ENCODE measurements around the gene STK25.
A peak's percentile ranks its signal among the peaks of the same experiment; 100 is the strongest.
"Not testable (repeated sequence)": the region's sequence is repeated elsewhere in the genome, so short reads cannot be mapped to it uniquely, and the experiment has no call there.

The STK25 gene

GRCh38 chr2:241507430-241508239, 749 bp downstream of the STK25 start:
- peak; percentile 1 for DNase-seq

- DNase-seq = no peak
Measured at GRCh38 chr2:241506793-241507429, 1.5 kb downstream of the STK25 start.

GRCh38 chr2:241506317-241506716, 2.1 kb downstream of the STK25 start:
- not testable (repeated sequence) for DNase-seq

GRCh38 chr2:241505781-241506201, 2.6 kb downstream of the STK25 start:
- DNase-seq = no peak

GRCh38 chr2:241505086-241505780, 3.2 kb downstream of the STK25 start:
- no peak for DNase-seq

GRCh38 chr2:241503776-241504392, 4.5 kb downstream of the STK25 start:
- DNase-seq = no peak

GRCh38 chr2:241502281-241502680, 6.1 kb downstream of the STK25 start:
- no peak for DNase-seq

- no peak for DNase-seq
Measured at GRCh38 chr2:241501551-241501950, 6.8 kb downstream of the STK25 start.

GRCh38 chr2:241501099-241501541, 7.3 kb downstream of the STK25 start:
- no peak for DNase-seq

GRCh38 chr2:241500431-241500975, 7.9 kb downstream of the STK25 start:
- no peak for DNase-seq

GRCh38 chr2:241500016-241500415, 8.4 kb downstream of the STK25 start:
- DNase-seq = no peak

- DNase-seq = no peak
Measured at GRCh38 chr2:241499146-241499965, 9.0 kb downstream of the STK25 start.

- no peak for DNase-seq
Measured at GRCh38 chr2:241498115-241499070, 10.0 kb downstream of the STK25 start.

- DNase-seq = no peak
Measured at GRCh38 chr2:241496904-241497877, 11.2 kb downstream of the STK25 start.

- no peak for DNase-seq
Measured at GRCh38 chr2:241496003-241496707, 12.2 kb downstream of the STK25 start.

GRCh38 chr2:241495172-241496002, 13.0 kb downstream of the STK25 start:
- no peak for DNase-seq

- no peak for DNase-seq
Measured at GRCh38 chr2:241494311-241494908, 14.0 kb downstream of the STK25 start.
